Eye (tissue), 1 donor: ENCODE results near the gene REX1BD.
"Not testable (repeated sequence)": the region's sequence is repeated elsewhere in the genome, so short reads cannot be mapped to it uniquely, and the experiment has no call there.

ENCODE experiments used
- DNase-seq: peaks from one replicate; pipeline ENCODE4 v3.0.0-alpha.2; 2015

Gene REX1BD

DNA sequence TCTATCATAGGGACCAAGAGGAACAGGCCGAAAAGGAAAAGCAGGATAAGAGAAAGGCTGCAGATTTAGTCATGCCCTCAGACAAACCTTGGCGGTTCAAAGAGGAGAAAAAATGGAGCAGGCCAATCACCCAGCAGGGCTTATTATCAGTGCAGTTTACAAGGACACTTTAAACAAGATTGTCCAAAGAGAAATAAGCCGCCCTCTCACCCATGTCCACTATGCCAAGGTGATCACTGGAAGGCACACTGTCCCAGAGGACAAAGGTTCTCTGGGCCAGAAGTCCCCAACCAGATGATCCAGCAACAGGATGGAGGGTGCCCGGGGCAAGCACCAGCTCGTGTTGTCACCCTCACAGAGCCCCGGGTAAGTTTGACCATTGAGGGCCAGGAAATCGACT, 8.3 kb upstream of the REX1BD start:
- DNase-seq = no peak

- DNase-seq = no peak
Measured at GRCh38 chr19:18586306-18586705, 2.3 kb upstream of the REX1BD start.

GRCh38 chr19:18587561-18587960, 1.0 kb upstream of the REX1BD start:
- DNase-seq = no peak

- no peak for DNase-seq
Measured at GRCh38 chr19:18587962-18588610, 512 bp upstream of the REX1BD start.

- DNase-seq = peak; percentile 89
Measured at GRCh38 chr19:18589380-18590272, 1.0 kb downstream of the REX1BD start.

DNA sequence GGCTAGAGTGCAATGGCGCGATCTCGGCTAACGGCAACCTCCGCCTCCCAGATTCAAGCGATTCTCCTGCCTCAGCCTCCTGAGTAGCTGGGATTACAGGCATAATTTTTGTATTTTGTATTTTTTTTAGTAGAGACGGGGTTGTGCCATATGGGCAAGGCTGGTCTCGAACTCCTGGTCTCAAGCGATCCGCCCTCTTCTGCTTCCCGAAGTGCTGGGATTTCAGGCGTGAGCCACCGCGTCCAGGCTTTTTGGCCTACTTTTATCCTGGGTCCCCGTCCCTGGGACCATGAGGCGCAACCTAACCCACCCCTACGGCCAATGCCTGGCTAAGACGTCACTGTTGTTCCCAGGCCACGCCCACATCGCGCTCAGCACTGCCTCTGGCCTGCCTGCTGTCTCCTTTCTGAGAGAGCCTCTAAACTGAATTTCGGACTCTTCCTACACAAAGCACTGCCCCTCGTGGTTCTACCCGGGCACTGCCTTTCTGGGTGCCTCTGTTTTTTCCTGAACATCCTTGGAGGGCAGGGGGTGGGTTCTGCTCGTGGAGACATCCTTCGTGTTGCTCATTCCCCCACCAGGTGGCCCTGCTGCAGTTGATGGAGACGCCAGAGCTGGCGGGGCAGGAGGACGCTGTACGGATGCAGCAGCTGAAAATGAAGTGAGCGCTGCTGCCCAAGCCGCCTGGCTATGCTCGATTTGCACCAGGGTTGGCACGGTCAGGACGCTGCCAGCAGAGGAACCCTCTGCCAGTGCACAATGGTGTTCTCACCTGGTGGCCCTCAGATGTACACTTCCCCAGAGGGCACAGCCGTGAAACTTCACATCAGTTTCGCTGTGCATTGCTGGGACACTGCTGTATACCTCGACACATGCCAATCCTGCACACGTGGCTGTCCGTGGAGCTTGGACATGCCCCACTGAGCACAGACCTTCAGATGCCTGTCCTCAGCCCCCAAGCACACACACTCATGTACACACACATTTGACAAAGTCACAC, 2.0 kb downstream of the REX1BD start:
- peak; percentile 97 for DNase-seq

GRCh38 chr19:18591735-18592385, 3.3 kb downstream of the REX1BD start:
- DNase-seq = peak; percentile 48

- not testable (repeated sequence) for DNase-seq
Measured at GRCh38 chr19:18592732-18593131, 4.1 kb downstream of the REX1BD start.

- peak; percentile 19 for DNase-seq
Measured at GRCh38 chr19:18593367-18594095, 4.9 kb downstream of the REX1BD start.

GRCh38 chr19:18594096-18594823, 5.7 kb downstream of the REX1BD start:
- DNase-seq = peak; percentile 93

- no peak for DNase-seq
Measured at GRCh38 chr19:18594824-18595373, 6.3 kb downstream of the REX1BD start.

DNA sequence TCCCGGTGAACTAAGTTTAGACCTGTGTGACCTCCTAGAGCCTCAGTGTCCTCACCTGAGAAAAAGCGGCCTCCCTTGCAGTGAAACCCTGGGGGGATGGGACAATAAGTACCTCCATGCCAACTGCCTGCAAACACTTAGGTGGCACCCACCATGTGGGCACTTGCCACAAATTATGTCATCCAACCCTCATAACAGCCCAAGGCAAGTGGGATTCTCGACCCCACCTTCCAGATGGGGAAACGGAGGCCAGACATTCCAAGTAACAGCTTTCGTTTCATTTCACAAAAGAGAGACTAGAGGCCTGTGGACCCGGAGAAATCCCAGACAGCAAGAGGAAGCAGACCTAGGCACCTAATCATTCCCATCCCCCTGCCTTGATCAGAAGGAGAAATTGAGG, 6.9 kb downstream of the REX1BD start:
- DNase-seq = no peak

DNA sequence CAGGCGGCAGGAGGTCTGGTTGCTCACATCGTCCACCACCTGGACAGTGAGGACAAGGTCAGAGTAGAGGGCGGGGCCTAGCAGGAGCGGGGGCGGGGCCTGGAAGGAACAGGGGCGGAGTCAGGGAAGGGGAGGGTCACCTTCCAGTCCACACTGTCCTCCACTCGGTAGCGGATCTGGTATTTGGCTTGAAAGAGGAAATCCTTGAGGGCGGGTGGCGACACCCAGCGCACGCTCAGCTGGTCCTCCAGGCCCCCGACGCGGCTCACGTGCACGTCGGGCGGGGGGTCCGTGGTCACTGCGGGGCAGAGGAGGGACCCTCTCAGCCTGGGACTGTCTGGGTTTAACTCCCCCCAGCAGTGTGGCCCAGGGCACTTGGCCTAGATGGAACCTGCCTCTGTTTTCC, 8.2 kb downstream of the REX1BD start:
- peak; percentile 50 for DNase-seq

DNA sequence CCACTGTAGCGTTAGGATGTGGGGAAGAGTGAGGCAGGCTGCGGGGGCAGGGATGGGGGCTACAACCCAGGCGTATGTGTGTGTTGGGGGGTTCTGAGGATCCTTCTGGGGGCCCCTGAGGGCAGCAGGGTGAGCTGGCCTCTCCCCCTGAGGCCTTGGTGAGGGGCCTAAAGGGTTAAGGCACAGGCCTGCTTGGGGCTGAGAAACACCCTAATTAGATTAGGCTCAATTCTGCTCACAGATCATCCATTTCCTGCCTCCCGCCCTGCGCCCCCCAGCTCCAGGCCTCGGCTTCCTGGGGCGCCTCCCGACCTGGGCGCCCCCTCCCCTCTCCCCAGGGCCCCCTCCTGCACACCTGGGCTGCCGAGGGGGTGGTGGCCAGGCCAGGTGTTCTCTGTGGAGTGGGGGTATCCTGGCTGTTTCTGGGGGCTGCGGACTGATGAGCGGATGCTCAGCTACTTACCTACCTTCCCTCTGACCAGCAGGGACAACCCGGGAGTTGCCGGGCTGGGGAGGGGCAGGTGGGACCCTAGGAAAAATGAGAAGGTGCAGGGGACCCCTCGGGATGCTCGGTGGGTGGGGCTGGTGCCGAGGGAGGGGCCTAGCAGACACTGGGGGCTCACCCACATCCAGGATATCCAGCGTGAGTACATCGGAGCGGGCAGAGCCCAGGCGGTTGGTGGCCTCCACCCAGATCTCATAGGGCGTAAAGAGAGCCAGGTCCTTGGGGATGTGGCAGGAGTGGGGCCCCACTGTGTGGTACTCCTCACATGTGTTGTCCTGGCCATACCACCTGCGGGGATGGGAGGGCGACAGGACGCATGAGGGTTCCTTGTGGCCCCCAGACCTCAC, 9.4 kb downstream of the REX1BD start:
- DNase-seq = peak; percentile 41

- DNase-seq = no peak
Measured at GRCh38 chr19:18599485-18599884, 10.9 kb downstream of the REX1BD start.

DNA sequence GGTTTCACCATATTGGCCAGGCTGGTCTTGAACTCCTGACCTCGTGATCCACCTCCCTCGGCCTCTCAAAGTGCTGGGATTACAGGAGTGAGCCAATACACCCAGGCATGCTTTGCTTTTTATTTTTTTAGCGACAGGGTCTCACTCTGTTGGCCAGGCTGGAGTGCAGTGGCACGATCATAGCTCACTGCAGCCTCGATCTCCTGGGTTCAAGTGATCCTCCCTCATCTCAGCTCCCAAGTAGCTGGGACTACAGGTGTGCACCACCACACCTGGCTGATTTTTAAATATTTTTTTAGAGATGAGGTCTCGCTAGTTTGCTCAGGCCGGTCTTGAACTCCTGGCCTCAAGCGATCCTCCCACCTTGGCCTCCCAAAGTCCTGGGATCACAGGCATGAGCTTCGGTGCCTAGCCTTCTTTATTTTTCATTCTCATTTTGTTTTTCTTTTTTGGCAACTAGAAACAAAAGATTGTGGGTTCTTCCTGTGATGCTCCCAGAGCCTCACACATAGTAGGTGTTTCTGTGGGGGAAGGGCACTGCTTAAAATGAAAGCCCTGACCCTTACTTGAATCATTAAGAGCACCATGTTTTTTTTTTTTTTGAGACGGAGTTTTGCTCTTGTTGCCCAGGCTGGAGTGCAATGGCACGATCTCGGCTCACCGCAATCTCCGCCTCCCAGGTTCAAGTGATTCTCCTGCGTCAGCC, 12.2 kb downstream of the REX1BD start:
- DNase-seq = not testable (repeated sequence)

GRCh38 chr19:18601875-18602274, 13.3 kb downstream of the REX1BD start:
- DNase-seq = no peak

DNA sequence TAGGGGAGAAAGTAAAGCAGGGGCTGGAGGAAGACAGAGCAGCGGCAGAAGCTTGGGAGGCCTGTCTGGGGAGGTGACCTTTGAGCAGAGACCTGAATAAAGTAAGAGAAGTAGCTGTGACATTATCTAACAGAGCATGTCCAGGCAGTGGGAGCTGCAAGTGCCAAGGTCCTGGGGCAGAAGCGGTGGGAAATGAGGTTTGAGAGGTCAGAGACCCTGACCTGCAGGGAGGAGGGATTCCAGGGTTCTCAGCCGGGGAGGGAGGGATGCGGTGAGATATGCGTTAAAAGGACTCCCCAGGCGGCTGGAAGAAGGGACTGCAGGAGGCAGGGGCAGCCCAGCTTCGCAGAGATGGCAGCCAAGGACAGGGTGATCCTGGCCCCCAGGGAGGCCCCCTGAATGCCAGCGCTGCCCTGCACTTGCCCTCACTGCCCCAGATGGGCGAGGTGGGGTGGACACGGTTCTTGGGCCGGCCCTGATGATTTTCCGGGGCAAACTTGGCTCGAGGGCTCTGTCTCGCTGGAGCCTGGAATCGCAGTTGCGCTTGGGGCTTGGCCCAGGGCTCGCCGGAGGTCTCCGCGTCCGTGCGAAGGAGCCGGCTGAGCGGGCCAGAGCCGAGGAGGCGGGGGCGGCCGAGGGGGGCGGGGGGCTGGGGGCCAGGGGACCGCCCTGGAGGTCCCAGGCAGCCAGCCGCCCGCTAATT, 14.8 kb downstream of the REX1BD start:
- peak; percentile 36 for DNase-seq
